ENCODE measurements around the gene APOL2.
A peak's percentile ranks its signal among the peaks of the same experiment; 100 is the strongest.
"Not testable (repeated sequence)": the region's sequence is repeated elsewhere in the genome, so short reads cannot be mapped to it uniquely, and the experiment has no call there.

The APOL2 gene

GRCh38 chr22:36196254-36197064 lies 42.9 kb downstream of the APOL2 start:
- DNase-seq = no peak

- peak; percentile 33 for DNase-seq
Observed at GRCh38 chr22:36194971-36195370, 44.4 kb downstream of the APOL2 start.

GRCh38 chr22:36194385-36194784 lies 44.9 kb downstream of the APOL2 start:
- no peak for DNase-seq

- no peak for DNase-seq
Observed at GRCh38 chr22:36193577-36193976, 45.8 kb downstream of the APOL2 start.

GRCh38 chr22:36193171-36193570 lies 46.2 kb downstream of the APOL2 start:
- no peak for DNase-seq

GRCh38 chr22:36192542-36192941 lies 46.8 kb downstream of the APOL2 start:
- no peak for DNase-seq

GRCh38 chr22:36191106-36191836 lies 48.1 kb downstream of the APOL2 start:
- DNase-seq = no peak

GRCh38 chr22:36187862-36188261 lies 51.5 kb downstream of the APOL2 start:
- DNase-seq = not testable (repeated sequence)

GRCh38 chr22:36185828-36186624 lies 53.3 kb downstream of the APOL2 start:
- DNase-seq = no peak

GRCh38 chr22:36184433-36185025 lies 54.8 kb downstream of the APOL2 start:
- no peak for DNase-seq

- no peak for DNase-seq
Observed at GRCh38 chr22:36183446-36183845, 55.9 kb downstream of the APOL2 start.

GRCh38 chr22:36182857-36183256 lies 56.5 kb downstream of the APOL2 start:
- no peak for DNase-seq

- no peak for DNase-seq
Observed at GRCh38 chr22:36182056-36182455, 57.3 kb downstream of the APOL2 start.

GRCh38 chr22:36180928-36181327 lies 58.4 kb downstream of the APOL2 start:
- DNase-seq = no peak

GRCh38 chr22:36180038-36180880 lies 59.1 kb downstream of the APOL2 start:
- DNase-seq = peak; percentile 86

GRCh38 chr22:36177160-36177559 lies 62.2 kb downstream of the APOL2 start:
- DNase-seq = no peak
